Measurements from ENCODE around the gene MBLAC2.

The MBLAC2 gene

GRCh38 chr5:90504743-90505142, 30.2 kb upstream of the MBLAC2 start:
- no peaks in the 10 kb centered on the region for H3K9me3 ChIP-seq
- H3K36me3 ChIP-seq: no peaks in the 10 kb centered on the region
- no peak for DNase-seq
- H3K27me3 ChIP-seq: no peaks in the 10 kb centered on the region
- H3K4me1 ChIP-seq: no peaks in the 10 kb centered on the region
- TF ChIP-seq CTCF (IDR thresholded peaks at IDR 0.05; ENCODE audit: low read depth, low read length): no peak
- H3K4me3 ChIP-seq (ENCODE audit: low read depth, low read length): no peak overlapping the region

- Histone ChIP-seq H3K4me3 (ENCODE audit: low read depth, low read length) (no peak overlapping the region), H3K36me3 (no peaks in the 10 kb centered on the region), H3K9me3 (no peaks in the 10 kb centered on the region), H3K4me1 (no peaks in the 10 kb centered on the region), H3K27me3 (no peaks in the 10 kb centered on the region)
- no peak for DNase-seq
- TF ChIP-seq CTCF (IDR thresholded peaks at IDR 0.05; ENCODE audit: low read depth, low read length): no peak
Measured at GRCh38 chr5:90503596-90503995, 29.0 kb upstream of the MBLAC2 start.

GRCh38 chr5:90495146-90495545, 20.6 kb upstream of the MBLAC2 start:
- TF ChIP-seq CTCF (IDR thresholded peaks at IDR 0.05; ENCODE audit: low read depth, low read length): no peak
- Histone ChIP-seq H3K9me3 (no peaks in the 10 kb centered on the region), H3K36me3 (no peaks in the 10 kb centered on the region), H3K27me3 (no peaks in the 10 kb centered on the region), H3K4me3 (ENCODE audit: low read depth, low read length) (no peak overlapping the region), H3K4me1 (no peaks in the 10 kb centered on the region)
- no peak for DNase-seq

GRCh38 chr5:90494043-90494442, 19.5 kb upstream of the MBLAC2 start:
- TF ChIP-seq CTCF (IDR thresholded peaks at IDR 0.05; ENCODE audit: low read depth, low read length): no peak
- no peak overlapping the region for H3K4me3 ChIP-seq (ENCODE audit: low read depth, low read length)
- DNase-seq: no peak
- H3K4me1 ChIP-seq: no peaks in the 10 kb centered on the region
- no peaks in the 10 kb centered on the region for H3K27me3 ChIP-seq
- H3K36me3 ChIP-seq: no peaks in the 10 kb centered on the region
- H3K9me3 ChIP-seq: no peaks in the 10 kb centered on the region

GRCh38 chr5:90488791-90489190, 14.2 kb upstream of the MBLAC2 start:
- no peak overlapping the region for H3K4me3 ChIP-seq (ENCODE audit: low read depth, low read length)
- H3K27me3 ChIP-seq: no peaks in the 10 kb centered on the region
- no peak for TF ChIP-seq CTCF (IDR thresholded peaks at IDR 0.05; ENCODE audit: low read depth, low read length)
- no peaks in the 10 kb centered on the region for H3K4me1 ChIP-seq
- no peaks in the 10 kb centered on the region for H3K36me3 ChIP-seq
- H3K9me3 ChIP-seq: no peaks in the 10 kb centered on the region
- no peak for DNase-seq

GRCh38 chr5:90484540-90484939, 10.0 kb upstream of the MBLAC2 start:
- Histone ChIP-seq H3K4me3 (ENCODE audit: low read depth, low read length) (no peak overlapping the region), H3K36me3 (no peaks in the 10 kb centered on the region), H3K9me3 (no peaks in the 10 kb centered on the region), H3K27me3 (no peaks in the 10 kb centered on the region), H3K4me1 (no peaks in the 10 kb centered on the region)
- TF ChIP-seq CTCF (IDR thresholded peaks at IDR 0.05; ENCODE audit: low read depth, low read length): no peak
- DNase-seq: no peak
